HG02588 (cell line): Measurements from ENCODE around the gene UBE2E2.
"Not testable (repeated sequence)": the region's sequence is repeated elsewhere in the genome, so short reads cannot be mapped to it uniquely, and the experiment has no call there.

Experiments
- ATAC-seq: cut with Tn5 transposase; IDR thresholded peaks from one replicate; pipeline ENCODE4 v1.9.1; 2021; ENCODE audit warnings: mild to moderate bottlenecking, moderate library complexity; ENCODE audit not compliant: unreplicated experiment

UBE2E2 gene

GRCh38 chr3:23320586-23321570, 117.8 kb downstream of the UBE2E2 start:
- ATAC-seq: no peak

- no peak for ATAC-seq
These were observed 121.6 kb downstream of the UBE2E2 start for GRCh38 chr3:23324745-23325144.

GRCh38 chr3:23325466-23326065, 122.4 kb downstream of the UBE2E2 start:
- ATAC-seq: no peak

GRCh38 chr3:23329471-23330105, 126.5 kb downstream of the UBE2E2 start:
- ATAC-seq: no peak

GRCh38 chr3:23330568-23330967, 127.4 kb downstream of the UBE2E2 start:
- no peak for ATAC-seq

- ATAC-seq: no peak
These were observed 128.2 kb downstream of the UBE2E2 start for GRCh38 chr3:23331141-23331935.

- no peak for ATAC-seq
These were observed 130.5 kb downstream of the UBE2E2 start for GRCh38 chr3:23333633-23334032.

- ATAC-seq: not testable (repeated sequence)
These were observed 133.7 kb downstream of the UBE2E2 start for GRCh38 chr3:23336853-23337252.

- no peak for ATAC-seq
These were observed 138.2 kb downstream of the UBE2E2 start for GRCh38 chr3:23341147-23341838.

GRCh38 chr3:23342343-23342742, 139.2 kb downstream of the UBE2E2 start:
- ATAC-seq: no peak

GRCh38 chr3:23343509-23343908, 140.4 kb downstream of the UBE2E2 start:
- ATAC-seq: no peak

- no peak for ATAC-seq
These were observed 141.8 kb downstream of the UBE2E2 start for GRCh38 chr3:23344886-23345285.

- ATAC-seq: not testable (repeated sequence)
These were observed 146.3 kb downstream of the UBE2E2 start for GRCh38 chr3:23349444-23349843.

GRCh38 chr3:23356169-23356568, 153.0 kb downstream of the UBE2E2 start:
- no peak for ATAC-seq

- no peak for ATAC-seq
These were observed 153.8 kb downstream of the UBE2E2 start for GRCh38 chr3:23356923-23357322.

- no peak for ATAC-seq
These were observed 156.0 kb downstream of the UBE2E2 start for GRCh38 chr3:23359116-23359515.

GRCh38 chr3:23365066-23365465, 161.9 kb downstream of the UBE2E2 start:
- ATAC-seq: no peak

GRCh38 chr3:23368731-23369130, 165.6 kb downstream of the UBE2E2 start:
- no peak for ATAC-seq

GRCh38 chr3:23372285-23372684, 169.2 kb downstream of the UBE2E2 start:
- no peak for ATAC-seq

GRCh38 chr3:23376516-23377248, 173.6 kb downstream of the UBE2E2 start:
- no peak for ATAC-seq
